Esophagus muscularis mucosa (tissue), 4 donors: ENCODE measurements around the gene CCDC77. TPM values are rescaled to one million over a fixed set of nuclear protein-coding genes. Genes with fewer than 3 reads are reported as not detected.
A peak's percentile ranks its signal among the peaks of the same experiment; 100 is the strongest.

ENCODE experiments used
- DNase-seq: peaks from one replicate; pipeline ENCODE4 v3.0.0-alpha.2; 2017; ENCODE audit errors: extremely low spot score
- H3K27ac ChIP-seq, 4 donors: fragments of 200-600 bp; sonication (generic); replicated peaks in 1 of 4; 1 replicate in 3 of 4; 2 replicates in 1 of 4; pipeline ENCODE4 v1.5.1; 2016 to 2019; ENCODE audit warnings: mild to moderate bottlenecking in 1 of 4
- H3K27me3 ChIP-seq, 4 donors: fragments of 200-600 bp; sonication (generic); one replicate each; pipeline versions ENCODE4 v1.5.1 to v1.6.0; 2016 to 2019
- H3K36me3 ChIP-seq, 4 donors: fragments of 200-600 bp; sonication (generic); one replicate each; pipeline ENCODE4 v1.5.1; 2016 to 2019
- H3K4me1 ChIP-seq, 4 donors: fragments of 200-600 bp; sonication (generic); one replicate each; pipeline ENCODE4 v1.5.1; 2016 to 2019
- H3K4me3 ChIP-seq, 4 donors: fragments of 200-600 bp; sonication (generic); 1 replicate in 2 of 4; 2 replicates in 2 of 4; pipeline ENCODE4 v1.5.1; 2016 to 2019; ENCODE audit warnings: mild to moderate bottlenecking in 4 of 4, moderate library complexity in 1 of 4
- H3K9me3 ChIP-seq, 4 donors: fragments of 200-600 bp; sonication (generic); 1 replicate in 3 of 4; 2 replicates in 1 of 4; pipeline ENCODE4 v1.5.1; 2016 to 2019
- CTCF ChIP-seq, 3 experiments: fragments of 200-600 bp in 2 of 3; fragments of 450-650 bp in 1 of 3; sonication (generic) in 2 of 3; IDR thresholded peaks; one replicate each; pipeline ENCODE4 v1.5.1; 2017 to 2019; ENCODE audit warnings: antibody characterized with exemption in 3 of 3, mild to moderate bottlenecking in 2 of 3, moderate library complexity in 1 of 3
- EP300 ChIP-seq: sonication (generic); formaldehyde crosslinking; IDR thresholded peaks from one replicate; pipeline ENCODE4 v1.6.1; 2017; ENCODE audit warnings: antibody characterized with exemption
- POLR2A ChIP-seq: fragments of 450-650 bp; IDR thresholded peaks from one replicate; pipeline ENCODE4 v1.6.1; 2017; ENCODE audit warnings: antibody characterized with exemption, moderate library complexity, mild to moderate bottlenecking, low read depth
- POLR2AphosphoS5 ChIP-seq, 2 donors: sonication (generic); formaldehyde crosslinking; IDR thresholded peaks; one replicate each; pipeline ENCODE4 v1.6.1; 2017; ENCODE audit warnings: antibody characterized with exemption in 2 of 2
- WGBS: methylation state at CpG from one replicate; pipeline ENCODE4 v1.1.5; 2018; 5-methylcytosine and 5-hydroxymethylcytosine counted together
- intact Hi-C: fragments of 100-400 bp; cut with DNase I; formaldehyde crosslinking; loops from one replicate; pipeline ENCODE4 v1.15.1; 2023
- total RNA-seq, 4 donors: library from RNA; depleted of rRNA; stranded (reverse); fragments of >200 nt; gene quantifications; one replicate each; pipeline versions ENCODE4 v1.1.0 to v1.2.1, GENCODE V29; 2016

Gene CCDC77
- total RNA-seq, 4 donors from 2014 or later: 3.8 to 7.1 (median 5.0) TPM

GRCh38 chr12:473863-474577 lies 72.6 kb downstream of the CCDC77 start:
- Histone ChIP-seq H3K9me3 (no peaks in the 10 kb centered on the region), H3K27ac (no peak overlapping the region), H3K27me3 (peaks cover 0 to 31% (median 0%) of the 10 kb centered on the region in 4 donors), H3K4me1 (no peaks in the 10 kb centered on the region), H3K36me3 (no peaks in the 10 kb centered on the region), H3K4me3 (no peak overlapping the region)
- 66% methylated on average over 9 of the region's 9 CpGs for WGBS
- intact Hi-C loops: no loop called here
- TF ChIP-seq POLR2AphosphoS5 (IDR thresholded peaks at IDR 0.05): no peak
- TF ChIP-seq EP300: no peak
- TF ChIP-seq CTCF (IDR thresholded peaks at IDR 0.05): no peak
- TF ChIP-seq POLR2A: no peak
- DNase-seq: no peak

GRCh38 chr12:475286-475685 lies 73.8 kb downstream of the CCDC77 start:
- Histone ChIP-seq H3K9me3 (no peaks in the 10 kb centered on the region), H3K4me1 (peaks cover 0 to under 1% (median 0%) of the 10 kb centered on the region in 4 donors), H3K27me3 (peaks cover 0 to 29% (median 0%) of the 10 kb centered on the region in 4 donors), H3K36me3 (no peaks in the 10 kb centered on the region), H3K27ac (no peak overlapping the region), H3K4me3 (no peak overlapping the region)
- WGBS: 42% methylated on average over 5 of the region's 5 CpGs
- intact Hi-C loops: no loop called here
- TF ChIP-seq POLR2AphosphoS5 (IDR thresholded peaks at IDR 0.05): no peak
- TF ChIP-seq EP300: no peak
- TF ChIP-seq CTCF (IDR thresholded peaks at IDR 0.05): no peak
- no peak for TF ChIP-seq POLR2A
- DNase-seq: no peak

GRCh38 chr12:479161-479560 lies 77.7 kb downstream of the CCDC77 start:
- no peak overlapping the region for H3K4me3 ChIP-seq
- H3K27me3 ChIP-seq: peaks cover 0 to 5% (median 0%) of the 10 kb centered on the region in 4 donors
- H3K27ac ChIP-seq: no peak overlapping the region
- H3K9me3 ChIP-seq: no peaks in the 10 kb centered on the region
- WGBS: 85% methylated on average over 4 of the region's 4 CpGs
- H3K36me3 ChIP-seq: no peaks in the 10 kb centered on the region
- TF ChIP-seq POLR2A (no peak), CTCF (IDR thresholded peaks at IDR 0.05) (no peak), POLR2AphosphoS5 (IDR thresholded peaks at IDR 0.05) (no peak), EP300 (no peak)
- peaks cover 12 to 16% (median 14%) of the 10 kb centered on the region in 4 donors for H3K4me1 ChIP-seq
- intact Hi-C loops: no loop called here
- no peak for DNase-seq

GRCh38 chr12:480831-481816 lies 79.7 kb downstream of the CCDC77 start:
- Histone ChIP-seq H3K9me3 (no peaks in the 10 kb centered on the region), H3K36me3 (no peaks in the 10 kb centered on the region), H3K27me3 (peaks cover 0 to 9% (median 0%) of the 10 kb centered on the region in 4 donors), H3K4me3 (no peak overlapping the region), H3K27ac (peak overlapping the region in 3 of 4 donors; percentile 15 to 50 (median 27)), H3K4me1 (peaks cover 12 to 16% (median 14%) of the 10 kb centered on the region in 4 donors)
- no peak for DNase-seq
- intact Hi-C loops: no loop called here
- TF ChIP-seq POLR2A: no peak
- no peak for TF ChIP-seq POLR2AphosphoS5 (IDR thresholded peaks at IDR 0.05)
- WGBS: 57% methylated on average over 9 of the region's 13 CpGs

- no peaks in the 10 kb centered on the region for H3K36me3 ChIP-seq
- H3K4me1 ChIP-seq: peaks cover 12 to 16% (median 14%) of the 10 kb centered on the region in 4 donors
- peaks cover 0 to 9% (median 0%) of the 10 kb centered on the region in 4 donors for H3K27me3 ChIP-seq
- H3K27ac ChIP-seq: no peak overlapping the region
- WGBS: 94% methylated on average over 3 of the region's 3 CpGs
- intact Hi-C loops: no loop called here
- no peak for DNase-seq
- H3K9me3 ChIP-seq: no peaks in the 10 kb centered on the region
- TF ChIP-seq EP300 (no peak), POLR2AphosphoS5 (IDR thresholded peaks at IDR 0.05) (no peak), CTCF (IDR thresholded peaks at IDR 0.05) (no peak), POLR2A (no peak)
- no peak overlapping the region for H3K4me3 ChIP-seq
Measured at GRCh38 chr12:482061-482460, 80.6 kb downstream of the CCDC77 start.
